ENCODE data around the gene ELOVL6. TPM values are rescaled to one million over a fixed set of nuclear protein-coding genes. Genes with fewer than 3 reads are reported as not detected.

ELOVL6 gene
- total RNA-seq, 1 experiment from 2014 or later, result 38.7 TPM

- Histone ChIP-seq H3K9ac (ENCODE audit: low read length) (peak overlapping the region; percentile 33), H4K20me1 (ENCODE audit: insufficient read depth) (no peaks in the 10 kb centered on the region), H3K4me2 (ENCODE audit: low read length) (peak overlapping the region; percentile 62), H3K9me2 (ENCODE audit: insufficient read depth) (no peaks in the 10 kb centered on the region), H3K27me3 (ENCODE audit: insufficient read depth, low read length) (no peaks in the 10 kb centered on the region), H3K4me3 (replicated peaks in 1 of 2; ENCODE audit: low read depth in 1 of 2, low read length in 2 of 2) (peak overlapping the region in 1 of 2 experiments; percentile 23; a peak in 2 of 4 replicates), H3K9me3 (ENCODE audit: control insufficient read depth in 1 of 2, insufficient read depth in 1 of 2, low read depth in 1 of 2, low read length in 2 of 2) (no peaks in the 10 kb centered on the region), H2AFZ (ENCODE audit: low read depth, low read length, poor library complexity, severe bottlenecking) (no peak overlapping the region), H3K79me2 (ENCODE audit: insufficient read depth, low read length) (no peaks in the 10 kb centered on the region), H3K27ac (ENCODE audit: low read depth, low read length) (peak overlapping the region; percentile 23; the same call in 1 of the 2 replicates), H3K36me3 (ENCODE audit: control insufficient read depth in 1 of 2, insufficient read depth in 2 of 2, low read length in 2 of 2) (no peaks in the 10 kb centered on the region), H3K4me1 (ENCODE audit: control insufficient read depth in 1 of 2, insufficient read depth in 2 of 2, low read length in 2 of 2) (peaks cover 28 to 55% of the 10 kb centered on the region in 2 experiments)
- peak; percentile 59 for TF ChIP-seq ELF1 (IDR thresholded peaks at IDR 0.05; ENCODE audit: borderline replicate concordance, low read depth)
- TF ChIP-seq SP1 (IDR thresholded peaks at IDR 0.05; ENCODE audit: low read depth), result peak; percentile 57; the same call in 1 of the 2 replicates
- no peak for TF ChIP-seq YY1 (IDR thresholded peaks at IDR 0.05; ENCODE audit: extremely low read depth, insufficient replicate concordance, low read depth, low read length)
- peak; percentile 73 for TF ChIP-seq JUND (IDR thresholded peaks at IDR 0.05)
- no peak for TF ChIP-seq REST (IDR thresholded peaks at IDR 0.05; ENCODE audit: low read depth)
- no peak for TF ChIP-seq ZFX (IDR thresholded peaks at IDR 0.05)
- no peak for TF ChIP-seq SIN3A (IDR thresholded peaks at IDR 0.05; ENCODE audit: low read depth)
- TF ChIP-seq EGR1 (IDR thresholded peaks at IDR 0.05; ENCODE audit: low read depth), result no peak
- TF ChIP-seq CBX3 (IDR thresholded peaks at IDR 0.05; ENCODE audit: low read depth), result no peak; the same call in 1 of the 2 replicates
- TF ChIP-seq FOSL1 (IDR thresholded peaks at IDR 0.05; ENCODE audit: low read depth), result peak; percentile 86
- no peak for TF ChIP-seq EZH2phosphoT487 (IDR thresholded peaks at IDR 0.05; ENCODE audit: borderline replicate concordance)
- TF ChIP-seq RAD21 (IDR thresholded peaks at IDR 0.05; ENCODE audit: low read depth), result 0 out of 2 replicates have a peak, but pooled peaks have one; percentile 0
- no TSS peak for BruUV-seq (replicated peaks)
- RAD21 ChIA-PET (ENCODE audit: low non-redundant PET in 1 of 2, low total read pairs in 2 of 2, uncharacterized antibody in 2 of 2, unreplicated experiment in 2 of 2), result no interaction called here
- POLR2A ChIA-PET, result no interaction called here
- DNase-seq (ENCODE audit: low read depth, low spot score) (peak; percentile 64), ATAC-seq (peak; percentile 68)
- intact Hi-C loops (cut with micrococcal nuclease), result no loop called here
- CTCF ChIA-PET, result interaction anchor here (1.3 kb wide), 1 partner anchor 42 kb away, joined by 3 read pairs; no protein-coding TSS in a partner anchor
Measured at GRCh38 chr4:110091434-110092140, 106.8 kb downstream of the ELOVL6 start.
